ENCODE data around the gene BCL11B. TPM values are rescaled to one million over a fixed set of nuclear protein-coding genes. Genes with fewer than 3 reads are reported as not detected.

Gene BCL11B
- total and polyA plus RNA-seq, 2 donors: 15.1 to 55.5 TPM

DNA sequence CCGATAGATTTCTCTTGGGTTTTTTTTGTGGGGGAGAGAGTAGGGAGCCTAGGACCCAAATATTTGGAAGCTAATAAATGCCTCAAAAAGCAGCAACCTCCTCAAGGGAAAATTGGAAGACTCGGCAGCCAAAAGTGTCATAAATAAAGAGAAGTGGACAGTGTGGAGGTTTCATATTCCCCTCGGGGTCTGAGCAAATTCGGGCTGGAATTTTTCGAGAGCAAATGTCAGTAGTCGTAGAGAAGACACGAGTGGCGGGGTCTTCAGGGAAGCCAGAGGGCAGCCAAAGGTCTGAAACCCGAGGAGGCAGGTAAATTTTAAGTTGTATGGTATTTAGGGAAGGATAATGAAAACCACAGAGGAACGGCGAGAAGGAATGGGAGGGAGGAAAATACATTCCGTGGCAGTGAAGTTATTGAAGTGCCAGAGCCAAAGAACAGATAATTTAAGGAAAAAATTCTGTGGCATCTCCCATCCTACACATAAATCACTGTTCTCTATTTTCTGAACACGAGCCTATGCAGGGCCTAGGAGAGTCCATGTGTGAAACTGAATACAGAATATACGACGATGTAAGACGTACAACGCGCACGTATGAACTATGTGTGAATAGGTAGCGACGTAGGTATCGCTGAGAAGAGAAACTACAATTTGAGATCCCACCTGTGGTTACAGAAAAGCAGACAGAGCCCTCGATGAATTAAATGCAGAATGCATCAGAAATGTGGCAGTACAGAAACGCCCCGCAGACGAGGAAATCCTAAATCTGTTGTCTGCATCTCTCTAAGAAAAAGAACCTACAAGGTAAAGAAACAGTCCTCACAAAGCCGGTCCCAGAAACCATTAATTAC is 12.9 kb downstream of the BCL11B start:
- H3K27me3 ChIP-seq (ENCODE audit: control insufficient read depth in 2 of 2, insufficient read depth in 1 of 2, low read length in 1 of 2): no peaks in the 10 kb centered on the region
- peaks cover 42 to 100% of the 10 kb centered on the region in 2 donors for H3K36me3 ChIP-seq (ENCODE audit: control insufficient read depth in 2 of 2, insufficient read depth in 2 of 2, low read length in 1 of 2)
- peaks cover 40 to 93% of the 10 kb centered on the region in 2 donors for H3K4me1 ChIP-seq (ENCODE audit: control insufficient read depth in 2 of 2, insufficient read depth in 2 of 2, low read length in 2 of 2)
- WGBS: 63% methylated on average over 27 of the region's 27 CpGs
- H3K27ac ChIP-seq (ENCODE audit: low read depth in 1 of 2, low read length in 1 of 2): peak overlapping the region; percentile 64 to 99
- peaks cover 0 to 4% of the 10 kb centered on the region in 2 donors for H3K9me3 ChIP-seq (ENCODE audit: control insufficient read depth in 2 of 2, insufficient read depth in 1 of 2, low read length in 1 of 2)
- DNase-seq (ENCODE audit: low read depth in 6 of 9, low spot score in 9 of 9): peak in 1 of 9 donors; percentile 59
- H3K4me3 ChIP-seq (ENCODE audit: low read length in 2 of 2): no peak overlapping the region

DNA sequence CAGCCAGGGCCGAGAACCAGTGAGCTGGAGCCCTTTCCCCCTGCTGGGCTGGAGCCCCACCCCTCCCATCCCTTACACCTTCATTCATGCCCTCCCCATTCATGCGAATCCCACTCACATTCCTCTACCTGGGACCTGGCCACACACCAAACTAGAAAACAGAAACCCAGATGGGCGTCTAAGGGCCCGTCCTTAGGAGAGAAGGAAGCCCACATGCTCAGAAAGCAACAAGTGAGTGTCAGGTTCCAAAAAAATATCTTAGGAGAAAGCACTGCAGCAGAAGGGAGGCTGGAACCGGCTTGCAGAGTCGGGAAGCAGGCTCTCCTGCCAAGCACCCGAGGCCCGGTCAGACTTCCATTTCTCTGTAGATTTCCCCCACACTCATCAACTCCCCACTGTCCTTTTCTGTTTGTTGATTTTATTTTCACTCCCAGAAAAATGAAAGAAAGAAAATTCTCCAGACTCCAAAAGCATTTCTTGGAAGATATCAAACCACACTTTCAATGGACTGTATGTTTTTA is 13.6 kb downstream of the BCL11B start:
- peak overlapping the region; percentile 78 to 99 for H3K27ac ChIP-seq (ENCODE audit: low read depth in 1 of 2, low read length in 1 of 2)
- peaks cover 49 to 100% of the 10 kb centered on the region in 2 donors for H3K36me3 ChIP-seq (ENCODE audit: control insufficient read depth in 2 of 2, insufficient read depth in 2 of 2, low read length in 1 of 2)
- no peaks in the 10 kb centered on the region for H3K27me3 ChIP-seq (ENCODE audit: control insufficient read depth in 2 of 2, insufficient read depth in 1 of 2, low read length in 1 of 2)
- peaks cover 0 to 4% of the 10 kb centered on the region in 2 donors for H3K9me3 ChIP-seq (ENCODE audit: control insufficient read depth in 2 of 2, insufficient read depth in 1 of 2, low read length in 1 of 2)
- peaks cover 45 to 93% of the 10 kb centered on the region in 2 donors for H3K4me1 ChIP-seq (ENCODE audit: control insufficient read depth in 2 of 2, insufficient read depth in 2 of 2, low read length in 2 of 2)
- WGBS: 58% methylated on average over 8 of the region's 8 CpGs
- DNase-seq (ENCODE audit: low read depth in 6 of 9, low spot score in 9 of 9): no peak
- H3K4me3 ChIP-seq (ENCODE audit: low read length in 2 of 2): no peak overlapping the region

DNA sequence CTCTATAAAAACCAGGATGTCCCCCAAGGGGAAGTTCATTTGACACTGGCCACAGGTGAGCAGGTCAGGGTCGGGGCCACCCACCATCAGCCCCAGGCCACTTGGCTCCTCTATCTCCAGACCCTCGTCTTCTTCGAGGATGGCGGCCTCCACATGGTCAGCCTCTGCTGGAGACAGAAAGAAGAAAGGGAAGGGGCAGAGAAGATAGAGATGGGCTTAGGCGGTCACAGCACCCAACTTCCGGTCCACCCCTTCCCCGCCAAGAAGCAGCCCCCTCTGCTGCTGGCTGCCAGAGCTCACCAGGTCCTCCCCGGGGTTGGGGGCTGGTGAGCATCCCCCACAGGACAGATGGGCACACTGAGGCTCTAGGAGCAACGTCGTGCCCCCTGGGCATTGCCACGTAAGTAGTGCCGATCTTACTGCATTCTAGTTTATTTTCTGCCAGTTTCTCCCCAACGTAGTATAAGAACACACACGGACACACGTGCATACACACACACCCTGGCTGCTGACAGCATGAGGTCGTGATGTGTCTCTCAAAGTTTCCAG is 14.2 kb downstream of the BCL11B start:
- Histone ChIP-seq H3K27me3 (ENCODE audit: control insufficient read depth in 2 of 2, insufficient read depth in 1 of 2, low read length in 1 of 2) (no peaks in the 10 kb centered on the region), H3K36me3 (ENCODE audit: control insufficient read depth in 2 of 2, insufficient read depth in 2 of 2, low read length in 1 of 2) (peaks cover 56 to 100% of the 10 kb centered on the region in 2 donors), H3K27ac (ENCODE audit: low read depth in 1 of 2, low read length in 1 of 2) (peak overlapping the region; percentile 78 to 99)

GRCh38 chr14:99257122-99257672 is 14.8 kb downstream of the BCL11B start:
- Histone ChIP-seq H3K9me3 (ENCODE audit: control insufficient read depth in 2 of 2, insufficient read depth in 1 of 2, low read length in 1 of 2) (peaks cover 0 to 4% of the 10 kb centered on the region in 2 donors), H3K36me3 (ENCODE audit: control insufficient read depth in 2 of 2, insufficient read depth in 2 of 2, low read length in 1 of 2) (peaks cover 60 to 100% of the 10 kb centered on the region in 2 donors), H3K27ac (ENCODE audit: low read depth in 1 of 2, low read length in 1 of 2) (peak overlapping the region; percentile 53 to 99), H3K4me3 (ENCODE audit: low read length in 2 of 2) (no peak overlapping the region), H3K4me1 (ENCODE audit: control insufficient read depth in 2 of 2, insufficient read depth in 2 of 2, low read length in 2 of 2) (peaks cover 43 to 93% of the 10 kb centered on the region in 2 donors), H3K27me3 (ENCODE audit: control insufficient read depth in 2 of 2, insufficient read depth in 1 of 2, low read length in 1 of 2) (no peaks in the 10 kb centered on the region)
- no peak for DNase-seq (ENCODE audit: low read depth in 6 of 9, low spot score in 9 of 9)
- 94% methylated on average over 14 of the region's 14 CpGs for WGBS

More for the DNA sequence above, 14.2 kb downstream of the BCL11B start:
- no peak for DNase-seq (ENCODE audit: low read depth in 6 of 9, low spot score in 9 of 9)
- H3K4me1 ChIP-seq (ENCODE audit: control insufficient read depth in 2 of 2, insufficient read depth in 2 of 2, low read length in 2 of 2): peaks cover 45 to 93% of the 10 kb centered on the region in 2 donors
- WGBS: 84% methylated on average over 16 of the region's 16 CpGs
- peaks cover 0 to 4% of the 10 kb centered on the region in 2 donors for H3K9me3 ChIP-seq (ENCODE audit: control insufficient read depth in 2 of 2, insufficient read depth in 1 of 2, low read length in 1 of 2)
- no peak overlapping the region for H3K4me3 ChIP-seq (ENCODE audit: low read length in 2 of 2)

- H3K9me3 ChIP-seq (ENCODE audit: control insufficient read depth in 2 of 2, insufficient read depth in 1 of 2, low read length in 1 of 2): peaks cover 0 to 4% of the 10 kb centered on the region in 2 donors
- no peak overlapping the region for H3K4me3 ChIP-seq (ENCODE audit: low read length in 2 of 2)
- H3K27ac ChIP-seq (ENCODE audit: low read depth in 1 of 2, low read length in 1 of 2): peak overlapping the region; percentile 14 to 64
- H3K36me3 ChIP-seq (ENCODE audit: control insufficient read depth in 2 of 2, insufficient read depth in 2 of 2, low read length in 1 of 2): peaks cover 67 to 100% of the 10 kb centered on the region in 2 donors
- peaks cover 40 to 92% of the 10 kb centered on the region in 2 donors for H3K4me1 ChIP-seq (ENCODE audit: control insufficient read depth in 2 of 2, insufficient read depth in 2 of 2, low read length in 2 of 2)
- WGBS: 78% methylated on average over 5 of the region's 5 CpGs
- H3K27me3 ChIP-seq (ENCODE audit: control insufficient read depth in 2 of 2, insufficient read depth in 1 of 2, low read length in 1 of 2): no peaks in the 10 kb centered on the region
- DNase-seq (ENCODE audit: low read depth in 6 of 9, low spot score in 9 of 9): no peak
These were observed 15.5 kb downstream of the BCL11B start for GRCh38 chr14:99256483-99256874.

- H3K27me3 ChIP-seq (ENCODE audit: control insufficient read depth in 2 of 2, insufficient read depth in 1 of 2, low read length in 1 of 2): no peaks in the 10 kb centered on the region
- peaks cover 0 to 4% of the 10 kb centered on the region in 2 donors for H3K9me3 ChIP-seq (ENCODE audit: control insufficient read depth in 2 of 2, insufficient read depth in 1 of 2, low read length in 1 of 2)
- peaks cover 39 to 92% of the 10 kb centered on the region in 2 donors for H3K4me1 ChIP-seq (ENCODE audit: control insufficient read depth in 2 of 2, insufficient read depth in 2 of 2, low read length in 2 of 2)
- peaks cover 72 to 100% of the 10 kb centered on the region in 2 donors for H3K36me3 ChIP-seq (ENCODE audit: control insufficient read depth in 2 of 2, insufficient read depth in 2 of 2, low read length in 1 of 2)
- H3K27ac ChIP-seq (ENCODE audit: low read depth in 1 of 2, low read length in 1 of 2): peak overlapping the region; percentile 56 to 64
- no peak overlapping the region for H3K4me3 ChIP-seq (ENCODE audit: low read length in 2 of 2)
- DNase-seq (ENCODE audit: low read depth in 6 of 9, low spot score in 9 of 9): no peak
- 82% methylated on average over 19 of the region's 19 CpGs for WGBS
These were observed 16.1 kb downstream of the BCL11B start for GRCh38 chr14:99255621-99256482.

GRCh38 chr14:99254328-99255009 is 17.5 kb downstream of the BCL11B start:
- H3K27ac ChIP-seq (ENCODE audit: low read depth in 1 of 2, low read length in 1 of 2): peak overlapping the region; percentile 53 to 69
- no peaks in the 10 kb centered on the region for H3K27me3 ChIP-seq (ENCODE audit: control insufficient read depth in 2 of 2, insufficient read depth in 1 of 2, low read length in 1 of 2)
- H3K36me3 ChIP-seq (ENCODE audit: control insufficient read depth in 2 of 2, insufficient read depth in 2 of 2, low read length in 1 of 2): peaks cover 77 to 100% of the 10 kb centered on the region in 2 donors
- no peak for DNase-seq (ENCODE audit: low read depth in 6 of 9, low spot score in 9 of 9)
- H3K4me1 ChIP-seq (ENCODE audit: control insufficient read depth in 2 of 2, insufficient read depth in 2 of 2, low read length in 2 of 2): peaks cover 34 to 91% of the 10 kb centered on the region in 2 donors
- 88% methylated on average over 16 of the region's 16 CpGs for WGBS
- peaks cover 0 to 4% of the 10 kb centered on the region in 2 donors for H3K9me3 ChIP-seq (ENCODE audit: control insufficient read depth in 2 of 2, insufficient read depth in 1 of 2, low read length in 1 of 2)
- no peak overlapping the region for H3K4me3 ChIP-seq (ENCODE audit: low read length in 2 of 2)

DNA sequence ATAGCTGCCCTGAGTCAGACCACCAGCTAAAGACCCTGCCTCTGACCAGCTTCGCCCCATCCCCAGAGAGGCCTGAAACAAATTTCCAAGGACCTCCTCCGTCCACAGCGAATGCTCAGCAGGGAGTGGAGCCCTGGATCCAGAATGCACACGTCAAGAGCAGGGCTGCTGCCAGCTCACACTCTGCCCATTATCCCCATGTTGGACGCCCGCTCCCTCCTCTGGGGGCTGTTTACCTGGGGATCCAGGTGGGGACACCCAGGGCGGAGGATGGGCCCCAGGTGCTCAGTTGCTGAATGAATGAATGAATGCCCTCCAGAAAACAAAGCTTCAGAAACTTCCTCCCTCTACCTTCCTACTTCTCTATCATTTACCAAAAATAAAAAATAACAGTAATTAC is 18.1 kb downstream of the BCL11B start:
- H3K36me3 ChIP-seq (ENCODE audit: control insufficient read depth in 2 of 2, insufficient read depth in 2 of 2, low read length in 1 of 2): peaks cover 78 to 100% of the 10 kb centered on the region in 2 donors
- H3K27me3 ChIP-seq (ENCODE audit: control insufficient read depth in 2 of 2, insufficient read depth in 1 of 2, low read length in 1 of 2): no peaks in the 10 kb centered on the region
- WGBS: 93% methylated on average over 7 of the region's 7 CpGs
- no peak overlapping the region for H3K4me3 ChIP-seq (ENCODE audit: low read length in 2 of 2)
- peaks cover 0 to 4% of the 10 kb centered on the region in 2 donors for H3K9me3 ChIP-seq (ENCODE audit: control insufficient read depth in 2 of 2, insufficient read depth in 1 of 2, low read length in 1 of 2)
- H3K27ac ChIP-seq (ENCODE audit: low read depth in 1 of 2, low read length in 1 of 2): peak overlapping the region; percentile 25 to 53
- no peak for DNase-seq (ENCODE audit: low read depth in 6 of 9, low spot score in 9 of 9)
- H3K4me1 ChIP-seq (ENCODE audit: control insufficient read depth in 2 of 2, insufficient read depth in 2 of 2, low read length in 2 of 2): peaks cover 34 to 92% of the 10 kb centered on the region in 2 donors

Measured in thymus (tissue), 11 donors.